AG09319 (cell line): Measurements from ENCODE around the gene BCAS4.

Source experiments
- DNase-seq: peaks from one replicate; pipeline ENCODE4 v3.0.0-alpha.2; 2010; ENCODE audit warnings: low read depth; ENCODE audit errors: extremely low read depth
- CTCF ChIP-seq: IDR thresholded peaks from 2 replicates; pipeline ENCODE4 v1.5.1; 2011; ENCODE audit warnings: low read depth, mild to moderate bottlenecking, inconsistent platforms, low read length, moderate library complexity

Gene BCAS4

GRCh38 chr20:50815162-50815989, 20.5 kb downstream of the BCAS4 start:
- DNase-seq = no peak
- no peak for TF ChIP-seq CTCF

GRCh38 chr20:50817776-50818172, 22.9 kb downstream of the BCAS4 start:
- DNase-seq = no peak
- no peak for TF ChIP-seq CTCF

- TF ChIP-seq CTCF = no peak
- DNase-seq = no peak
Measured at GRCh38 chr20:50819349-50819748, 24.5 kb downstream of the BCAS4 start.

- TF ChIP-seq CTCF = no peak
Measured at GRCh38 chr20:50820515-50821256, 25.8 kb downstream of the BCAS4 start.

GRCh38 chr20:50821257-50821921, 26.5 kb downstream of the BCAS4 start:
- no peak for TF ChIP-seq CTCF
- DNase-seq = no peak

More at GRCh38 chr20:50820515-50821256, 25.8 kb downstream of the BCAS4 start:
- DNase-seq = no peak

GRCh38 chr20:50821994-50822393, 27.1 kb downstream of the BCAS4 start:
- no peak for TF ChIP-seq CTCF
- DNase-seq = no peak

GRCh38 chr20:50823319-50823718, 28.5 kb downstream of the BCAS4 start:
- no peak for DNase-seq
- no peak for TF ChIP-seq CTCF
